GM19324 (cell line): ENCODE data around the gene PTK6.
"Not testable (repeated sequence)": the region's sequence is repeated elsewhere in the genome, so short reads cannot be mapped to it uniquely, and the experiment has no call there.

Source experiments
- ATAC-seq: cut with Tn5 transposase; IDR thresholded peaks from one replicate; pipeline ENCODE4 v1.9.1; 2021; ENCODE audit warnings: mild to moderate bottlenecking, moderate library complexity; ENCODE audit not compliant: unreplicated experiment, low FRiP score

The PTK6 gene

DNA sequence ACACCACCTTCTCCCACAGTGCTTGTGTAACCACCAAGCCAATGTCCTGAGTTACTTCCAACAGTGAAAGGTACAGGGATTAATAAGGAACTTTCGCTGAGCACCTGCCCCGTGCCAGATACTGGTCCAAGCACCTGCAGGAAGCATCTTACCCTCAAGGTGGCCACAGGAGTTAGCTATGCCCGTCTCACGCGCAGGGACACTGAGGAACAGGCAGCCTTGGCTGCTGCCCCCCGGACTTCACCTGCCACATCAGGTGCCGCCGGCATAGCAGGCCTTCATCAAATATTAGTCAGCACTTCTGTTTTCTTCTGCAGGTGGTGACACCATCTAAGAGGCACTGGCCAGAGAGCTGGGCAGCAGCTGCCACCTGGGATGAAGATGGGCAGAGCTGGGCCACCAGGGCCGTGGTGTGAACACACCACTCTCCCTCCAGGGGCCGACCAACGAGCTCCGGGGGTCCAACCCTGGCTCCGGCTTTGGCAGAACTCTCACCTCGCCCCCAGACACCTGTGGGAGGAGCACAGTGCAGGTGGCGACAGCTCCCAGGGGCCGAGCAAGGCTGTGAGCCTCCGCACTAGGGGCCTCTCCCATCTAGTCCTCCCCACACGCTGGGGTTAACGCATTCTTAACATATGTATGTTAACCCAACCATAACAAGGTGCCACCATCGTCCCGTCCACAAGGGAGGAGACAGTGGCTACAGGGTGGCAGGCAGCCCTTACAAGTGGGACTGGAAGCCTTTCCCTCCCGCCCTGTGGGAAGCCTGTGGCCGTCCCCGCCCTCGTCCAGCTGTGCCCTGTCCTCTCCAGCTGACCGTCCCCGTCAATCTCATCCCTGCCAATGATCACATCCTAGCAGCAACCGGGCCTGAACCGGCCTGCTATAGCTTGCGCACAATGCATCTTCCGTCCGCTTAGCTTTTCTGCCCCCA is 19.5 kb downstream of the PTK6 start:
- ATAC-seq: no peak

DNA sequence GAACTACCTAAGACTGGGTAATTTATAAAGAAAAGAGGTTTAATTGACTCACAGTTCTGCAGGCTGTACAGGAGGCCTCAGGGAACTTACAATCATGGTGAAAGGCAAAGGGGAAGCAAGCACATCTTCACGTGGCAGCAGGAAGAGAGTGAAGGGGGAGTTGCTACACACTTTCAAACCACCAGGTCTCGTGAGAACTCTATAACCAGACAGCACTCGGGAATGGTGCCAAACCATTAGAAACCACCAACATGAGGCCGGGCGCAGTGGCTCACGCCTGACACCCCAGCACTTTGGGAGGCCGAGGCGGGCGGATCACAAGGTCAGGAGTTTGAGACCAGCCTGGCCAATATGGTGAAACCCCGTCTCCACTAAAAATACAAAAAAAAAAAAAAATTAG is 22.7 kb downstream of the PTK6 start:
- not testable (repeated sequence) for ATAC-seq

DNA sequence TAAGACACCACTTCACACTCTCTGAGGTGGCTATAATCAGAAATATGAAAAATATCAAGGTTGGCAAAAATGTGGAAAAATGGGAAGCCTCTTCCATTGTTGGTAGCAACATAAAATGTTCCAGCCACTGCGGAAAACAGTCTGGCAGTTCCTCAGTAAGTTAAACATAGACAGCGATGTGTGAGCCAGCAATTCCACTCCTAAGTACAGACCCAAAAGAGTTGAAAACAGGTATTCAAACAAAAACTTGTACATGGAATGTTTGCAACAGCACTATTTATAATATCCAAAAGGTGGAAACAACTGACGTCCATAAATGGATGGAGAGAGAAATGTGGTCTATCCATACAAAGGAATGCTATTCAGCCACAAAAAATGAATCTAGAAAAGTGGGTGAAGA is 24.0 kb downstream of the PTK6 start:
- no peak for ATAC-seq

DNA sequence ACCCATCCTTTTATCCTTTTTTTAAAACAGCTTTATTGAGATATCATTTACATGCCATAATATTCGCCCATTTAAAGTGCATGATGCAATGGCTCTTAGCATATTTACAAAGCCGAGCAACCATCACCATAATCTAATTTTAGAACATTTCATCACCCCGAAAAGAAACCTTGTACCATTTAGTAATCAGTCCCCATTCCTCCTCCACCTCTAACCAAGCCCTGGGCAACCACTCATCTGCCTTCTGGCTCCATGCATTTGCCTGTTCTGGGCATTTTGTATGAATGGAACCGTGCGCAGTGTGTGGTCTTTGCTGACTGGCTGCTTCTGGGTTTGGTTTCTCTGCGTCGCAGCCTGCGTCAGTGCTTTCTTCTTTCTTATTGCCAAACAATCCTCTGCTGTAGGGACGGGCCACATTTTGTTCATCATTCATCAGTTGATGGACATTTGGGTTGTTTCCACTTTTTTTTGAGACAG is 28.1 kb downstream of the PTK6 start:
- no peak for ATAC-seq

DNA sequence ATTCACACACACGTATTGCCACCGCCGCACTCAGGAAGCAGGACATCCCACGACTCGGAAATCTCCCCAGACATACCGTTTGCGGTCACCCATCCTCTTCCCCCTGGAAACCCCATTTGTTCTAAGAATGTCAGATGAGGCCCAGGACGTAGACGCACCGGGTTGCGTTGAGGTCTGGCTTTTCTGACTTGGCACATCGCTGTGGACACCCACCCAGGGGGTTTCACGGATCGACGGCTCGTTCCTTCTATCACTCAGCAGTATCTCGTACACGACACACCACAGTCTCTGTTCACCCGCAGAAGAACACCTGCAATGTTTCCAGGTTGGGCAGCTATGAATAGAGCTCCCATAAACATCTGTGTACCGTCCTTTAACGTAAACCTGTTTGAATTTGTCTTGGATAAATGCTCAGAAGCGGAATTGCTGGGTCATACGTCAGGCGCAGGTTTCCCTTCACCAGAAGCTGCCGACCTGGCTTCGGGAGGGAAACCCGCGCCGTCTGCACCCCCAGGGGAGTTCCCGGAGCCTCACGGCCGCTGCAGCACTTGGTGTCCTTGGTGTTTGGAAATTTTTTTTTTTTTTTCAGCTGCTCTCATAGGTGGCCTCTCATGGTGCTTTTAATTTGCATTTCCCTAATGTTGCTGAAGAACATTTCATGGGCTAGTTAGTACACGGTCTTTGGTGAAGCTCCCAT is 29.0 kb downstream of the PTK6 start:
- ATAC-seq: no peak

DNA sequence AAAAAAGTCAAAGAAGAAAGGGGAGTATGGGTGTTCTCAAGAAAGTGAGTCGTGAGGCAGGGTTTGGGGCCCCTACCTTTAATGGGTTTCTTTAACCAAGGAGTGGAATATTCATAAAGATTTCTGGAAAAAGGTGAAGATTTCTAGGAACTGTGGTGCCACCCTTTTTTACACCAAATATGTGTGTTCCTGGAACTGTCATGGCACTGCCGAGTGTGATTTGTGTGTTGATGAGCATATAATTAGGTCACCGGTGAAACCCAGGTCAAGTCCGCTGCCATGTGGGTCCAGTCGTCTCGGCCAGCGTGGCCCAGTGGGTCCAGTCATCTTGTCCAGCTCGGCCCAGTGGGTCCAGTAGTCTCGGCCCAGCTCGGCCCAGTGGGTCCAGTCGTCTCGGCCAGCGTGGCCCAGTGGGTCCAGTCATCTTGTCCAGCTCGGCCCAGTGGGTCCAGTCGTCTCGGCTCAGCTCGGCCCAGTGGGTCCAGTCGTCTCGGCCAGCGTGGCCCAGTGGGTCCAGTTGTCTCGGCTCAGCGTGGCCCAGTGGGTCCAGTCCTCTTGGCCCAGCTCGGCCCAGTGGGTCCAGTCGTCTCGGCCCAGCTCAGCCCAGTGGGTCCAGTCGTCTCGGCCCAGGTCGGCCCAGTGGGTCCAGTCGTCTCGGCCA is 30.0 kb downstream of the PTK6 start:
- no peak for ATAC-seq

GRCh38 chr20:63505723-63506122 is 31.5 kb downstream of the PTK6 start:
- no peak for ATAC-seq

GRCh38 chr20:63505281-63505680 is 31.9 kb downstream of the PTK6 start:
- ATAC-seq: no peak

DNA sequence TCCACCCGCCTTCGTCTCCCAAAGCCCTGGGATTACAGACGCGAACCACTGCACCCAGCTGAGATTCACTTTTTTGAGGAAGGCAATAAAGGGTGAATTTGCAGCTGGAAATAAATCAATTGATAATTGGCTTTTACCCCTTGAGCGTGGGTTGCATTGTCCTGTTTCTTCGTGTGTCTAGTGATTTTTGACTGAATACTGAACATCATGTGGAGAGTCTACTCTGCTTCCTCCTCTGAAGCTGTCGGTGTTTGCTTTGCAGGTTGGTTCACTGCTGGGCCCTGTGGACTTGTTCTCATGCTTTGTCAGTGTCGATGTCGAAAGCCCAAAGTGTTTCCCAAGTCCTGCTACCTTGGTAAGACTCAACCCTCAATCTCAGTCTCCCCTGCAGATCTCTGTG is 32.5 kb downstream of the PTK6 start:
- ATAC-seq: no peak

GRCh38 chr20:63503524-63503923 is 33.7 kb downstream of the PTK6 start:
- ATAC-seq: no peak

DNA sequence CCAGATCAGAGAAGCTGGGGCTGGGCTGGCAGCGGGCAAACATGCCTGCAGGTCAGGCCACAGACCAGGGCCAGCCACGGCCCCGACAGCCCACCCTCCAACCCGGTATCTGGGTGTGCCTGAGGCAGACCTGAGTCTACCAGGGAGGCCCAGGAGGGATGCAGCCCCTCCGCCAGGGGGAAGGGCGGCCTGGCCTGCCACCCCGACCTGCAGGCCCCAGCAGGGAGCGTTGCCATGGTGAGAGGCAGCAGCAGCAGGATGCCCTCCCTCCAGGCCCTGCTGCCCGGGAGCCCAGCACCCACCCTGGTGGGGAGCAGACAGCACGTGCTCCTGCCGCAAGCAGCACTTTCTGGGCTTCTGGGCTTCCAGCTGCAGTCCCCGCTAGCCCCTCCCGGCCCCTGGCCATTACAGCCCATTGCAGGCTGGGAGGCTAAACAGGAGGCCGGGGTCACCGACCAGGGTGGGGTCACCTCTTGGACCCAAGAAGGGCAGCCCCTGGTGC is 34.5 kb downstream of the PTK6 start:
- ATAC-seq: no peak

- no peak for ATAC-seq
These were observed 35.1 kb downstream of the PTK6 start for GRCh38 chr20:63501818-63502670.

GRCh38 chr20:63500902-63501817 is 36.0 kb downstream of the PTK6 start:
- no peak for ATAC-seq

DNA sequence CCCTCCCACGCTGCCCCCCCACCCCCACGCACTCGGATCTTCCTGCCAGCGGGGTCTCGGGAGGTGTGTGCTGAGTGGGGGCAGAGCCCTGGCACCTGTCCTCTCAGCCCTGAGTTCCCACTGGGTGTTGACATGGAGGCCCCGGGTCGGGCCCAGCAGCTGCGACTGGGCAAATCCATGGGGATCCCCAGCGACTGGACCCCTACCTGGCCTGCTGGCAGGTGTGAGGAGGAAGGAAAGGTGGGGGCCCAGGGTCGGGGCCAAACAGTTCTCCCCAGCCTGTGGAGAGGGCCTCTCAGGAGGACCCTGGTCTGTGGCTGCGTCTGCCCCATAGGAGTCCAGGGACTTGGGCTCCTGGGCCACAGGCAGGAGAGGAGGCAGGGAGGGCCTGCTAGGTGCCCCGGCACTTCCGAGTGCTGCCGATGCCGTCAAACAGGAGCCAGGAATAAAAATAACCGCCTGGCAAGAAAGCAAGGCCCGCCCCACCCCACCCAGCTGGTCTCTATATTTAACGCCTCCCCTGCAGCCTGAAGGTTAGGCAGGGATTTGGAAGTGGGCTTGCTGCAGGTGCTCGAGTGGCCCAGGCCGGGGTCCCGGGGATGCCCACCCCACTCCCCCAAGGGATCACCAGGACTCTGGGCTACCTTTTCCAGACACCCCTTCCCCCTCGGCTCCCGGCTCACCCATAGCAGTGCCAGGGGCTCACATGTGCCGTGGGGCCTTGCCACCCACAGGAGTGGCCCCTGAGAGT is 36.9 kb downstream of the PTK6 start:
- ATAC-seq: no peak

GRCh38 chr20:63499338-63499969 is 37.7 kb downstream of the PTK6 start:
- ATAC-seq: no peak

GRCh38 chr20:63498960-63499337 is 38.2 kb downstream of the PTK6 start, which contains the start of gene EEF1A2:
Gene EEF1A2 (minus strand): TSS chr20:63499083. CDS start chr20:63497763, 1,320 bp downstream.
- ATAC-seq: no peak
